NCI-H2196 (cell line): ENCODE results near the gene AFG3L2.

ENCODE experiments used
- DNase-seq: peaks from one replicate; lab custom pipeline; 2025; ENCODE audit not compliant: unreplicated experiment; lab: John Stamatoyannopoulos, UW

Gene AFG3L2

GRCh38 chr18:12362473-12363174 is 14.4 kb downstream of the AFG3L2 start:
- no peak for DNase-seq

- DNase-seq: no peak
Observed at GRCh38 chr18:12361770-12362378, 15.2 kb downstream of the AFG3L2 start.

GRCh38 chr18:12359515-12359927 is 17.5 kb downstream of the AFG3L2 start:
- no peak for DNase-seq

- no peak for DNase-seq
Observed at GRCh38 chr18:12352188-12352587, 24.8 kb downstream of the AFG3L2 start.

- no peak for DNase-seq
Observed at GRCh38 chr18:12347895-12348294, 29.1 kb downstream of the AFG3L2 start.

GRCh38 chr18:12346240-12346565 is 30.8 kb downstream of the AFG3L2 start:
- no peak for DNase-seq

- no peak for DNase-seq
Observed at GRCh38 chr18:12345491-12346239, 31.4 kb downstream of the AFG3L2 start.

- DNase-seq: no peak
Observed at GRCh38 chr18:12342661-12343060, 34.4 kb downstream of the AFG3L2 start.

- no peak for DNase-seq
Observed at GRCh38 chr18:12340945-12341660, 35.9 kb downstream of the AFG3L2 start.

- no peak for DNase-seq
Observed at GRCh38 chr18:12338382-12338781, 38.6 kb downstream of the AFG3L2 start.

GRCh38 chr18:12336887-12337286 is 40.1 kb downstream of the AFG3L2 start:
- DNase-seq: peak; percentile 29

- no peak for DNase-seq
Observed at GRCh38 chr18:12336171-12336613, 40.8 kb downstream of the AFG3L2 start.

GRCh38 chr18:12335503-12335902 is 41.5 kb downstream of the AFG3L2 start:
- DNase-seq: no peak

- DNase-seq: no peak
Observed at GRCh38 chr18:12334863-12335262, 42.2 kb downstream of the AFG3L2 start.

- no peak for DNase-seq
Observed at GRCh38 chr18:12334366-12334808, 42.6 kb downstream of the AFG3L2 start.

GRCh38 chr18:12333506-12334290 is 43.3 kb downstream of the AFG3L2 start:
- DNase-seq: no peak

GRCh38 chr18:12330766-12331165 is 46.3 kb downstream of the AFG3L2 start:
- DNase-seq: no peak

- no peak for DNase-seq
Observed at GRCh38 chr18:12329125-12329698, 47.8 kb downstream of the AFG3L2 start.

- DNase-seq: no peak
Observed at GRCh38 chr18:12328179-12328823, 48.7 kb downstream of the AFG3L2 start.
